Ishikawa (cell line): ENCODE measurements around the gene LANCL1.

Source experiments
- CEBPB ChIP-seq: IDR thresholded peaks from 2 replicates; pipeline ENCODE4 v1.6.1; 2012
- CREB1 ChIP-seq: IDR thresholded peaks from 2 replicates; pipeline ENCODE4 v1.6.1; 2012; ENCODE audit warnings: low read depth
- EGR1 ChIP-seq: IDR thresholded peaks from 2 replicates; pipeline ENCODE4 v1.6.1; 2012
- EP300 ChIP-seq: IDR thresholded peaks from 2 replicates; pipeline ENCODE4 v1.6.1; 2012; ENCODE audit warnings: borderline replicate concordance
- FOXM1 ChIP-seq: IDR thresholded peaks from 2 replicates; pipeline ENCODE4 v1.6.1; 2012; ENCODE audit warnings: low read depth, borderline replicate concordance
- NFIC ChIP-seq: IDR thresholded peaks from 2 replicates; pipeline ENCODE4 v1.6.1; 2012
- RAD21 ChIP-seq: IDR thresholded peaks from 2 replicates; pipeline ENCODE4 v1.6.1; 2012; ENCODE audit warnings: low read depth
- REST ChIP-seq: IDR thresholded peaks from 2 replicates; pipeline ENCODE4 v1.6.1; 2012; ENCODE audit warnings: low read depth, mild to moderate bottlenecking
- TAF1 ChIP-seq: IDR thresholded peaks from 2 replicates; pipeline ENCODE4 v1.6.1; 2012; ENCODE audit warnings: low read depth, mild to moderate bottlenecking
- TCF12 ChIP-seq: IDR thresholded peaks from 2 replicates; pipeline ENCODE4 v1.6.1; 2012; ENCODE audit warnings: low read depth
- TEAD4 ChIP-seq: IDR thresholded peaks from 2 replicates; pipeline ENCODE4 v1.6.1; 2012
- USF1 ChIP-seq: IDR thresholded peaks from 2 replicates; pipeline ENCODE4 v1.6.1; 2012
- YY1 ChIP-seq: IDR thresholded peaks from 2 replicates; pipeline ENCODE4 v1.6.1; 2012; ENCODE audit warnings: low read depth
- ZBTB7A ChIP-seq: IDR thresholded peaks from 2 replicates; pipeline ENCODE4 v1.6.1; 2012; ENCODE audit warnings: low read depth
- TF ChIP-seq, protein P1 (sequence below): IDR thresholded peaks from 2 replicates; pipeline ENCODE4 v1.6.1; 2012

LANCL1 gene

GRCh38 chr2:210459407-210459806 is 17.2 kb downstream of the LANCL1 start:
- no peak for TF ChIP-seq EGR1
- no peak for TF ChIP-seq RAD21
- TF ChIP-seq NFIC = no peak
- TF ChIP-seq REST = no peak
- TF ChIP-seq ZBTB7A = no peak
- no peak for TF ChIP-seq YY1
- TF ChIP-seq TEAD4 = no peak
- no peak for TF ChIP-seq FOXM1
- TF ChIP-seq CREB1 = no peak
- TF ChIP-seq, protein P1, sequence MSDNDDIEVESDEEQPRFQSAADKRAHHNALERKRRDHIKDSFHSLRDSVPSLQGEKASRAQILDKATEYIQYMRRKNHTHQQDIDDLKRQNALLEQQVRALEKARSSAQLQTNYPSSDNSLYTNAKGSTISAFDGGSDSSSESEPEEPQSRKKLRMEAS = no peak
- no peak for TF ChIP-seq EP300
- TF ChIP-seq TAF1 = no peak
- no peak for TF ChIP-seq TCF12
- TF ChIP-seq CEBPB = no peak
- TF ChIP-seq USF1 = no peak

DNA sequence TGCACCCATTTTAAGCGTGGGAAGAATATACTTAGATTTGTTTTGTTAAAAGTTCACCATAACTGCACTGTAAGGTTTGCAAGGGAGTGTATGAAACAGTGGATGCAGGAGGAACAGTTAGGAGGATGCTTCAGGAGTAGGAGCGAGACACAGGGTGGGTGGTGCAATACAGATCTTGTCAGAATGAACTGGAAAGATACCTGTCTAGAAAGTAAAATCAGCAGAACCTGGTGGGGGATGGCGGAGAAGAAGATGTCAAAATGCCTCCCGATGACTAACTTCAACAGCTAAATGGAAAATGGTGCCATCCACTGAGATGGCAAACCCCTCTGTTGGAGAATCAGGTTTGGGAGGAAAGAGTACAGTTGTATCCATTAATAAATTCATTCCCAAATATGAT is 18.2 kb downstream of the LANCL1 start:
- TF ChIP-seq REST (no peak), USF1 (no peak), TCF12 (no peak), YY1 (no peak), TEAD4 (no peak), TAF1 (no peak)

- TF ChIP-seq TEAD4 (no peak), FOXM1 (no peak), NFIC (no peak), ZBTB7A (no peak), EGR1 (no peak), CEBPB (no peak), REST (no peak), RAD21 (no peak), YY1 (no peak), TAF1 (no peak), USF1 (no peak), TCF12 (no peak)
- TF ChIP-seq, protein P1 = no peak
These were observed 20.0 kb downstream of the LANCL1 start for GRCh38 chr2:210456571-210456970.

- no peak for TF ChIP-seq EGR1
- no peak for TF ChIP-seq FOXM1
- TF ChIP-seq ZBTB7A = no peak
- TF ChIP-seq YY1 = no peak
- TF ChIP-seq CEBPB = no peak
- no peak for TF ChIP-seq TEAD4
- TF ChIP-seq NFIC = no peak
- no peak for TF ChIP-seq TCF12
- TF ChIP-seq TAF1 = no peak
- no peak for TF ChIP-seq REST
- no peak for TF ChIP-seq CREB1
- TF ChIP-seq, protein P1 = no peak
- TF ChIP-seq USF1 = no peak
- TF ChIP-seq RAD21 = no peak
- no peak for TF ChIP-seq EP300
These were observed 22.2 kb downstream of the LANCL1 start for GRCh38 chr2:210454336-210454735.
